CD14-positive monocyte (primary cell): ENCODE results near the gene TSPAN18. TPM values are rescaled to one million over a fixed set of nuclear protein-coding genes. Genes with fewer than 3 reads are reported as not detected.
A peak's percentile ranks its signal among the peaks of the same experiment; 100 is the strongest.

Experiments used
- DNase-seq, 3 donors: peaks; one replicate each; pipeline ENCODE4 v3.0.0-alpha.2; 2011 to 2022
- H2AFZ ChIP-seq: 2 replicates; pipeline ENCODE4 v1.6.0; 2012; ENCODE audit warnings: mild to moderate bottlenecking, low read depth, low read length, inconsistent platforms; ENCODE audit not compliant: insufficient read depth, poor library complexity, severe bottlenecking
- H3K27ac ChIP-seq, 2 donors: 1 replicate in 1 of 2; 2 replicates in 1 of 2; pipeline ENCODE4 v1.5.1; 2012 to 2013; ENCODE audit warnings: low read length in 2 of 2, control low read depth in 1 of 2, inconsistent platforms in 1 of 2, low read depth in 1 of 2, mild to moderate bottlenecking in 1 of 2
- H3K27me3 ChIP-seq, 2 donors: one replicate each; pipeline versions ENCODE4 v1.6.0 to v1.6.1; 2011 to 2013; ENCODE audit warnings: low read length in 2 of 2; ENCODE audit not compliant: control insufficient read depth in 2 of 2, insufficient read depth in 2 of 2
- H3K36me3 ChIP-seq, 2 donors: replicated peaks in 1 of 2; 1 replicate in 1 of 2; 2 replicates in 1 of 2; pipeline versions ENCODE4 v1.5.1 to v1.6.1; 2012 to 2013; ENCODE audit warnings: low read length in 2 of 2, control low read depth in 1 of 2, inconsistent platforms in 1 of 2, mild to moderate bottlenecking in 1 of 2; ENCODE audit not compliant: insufficient read depth in 2 of 2, control insufficient read depth in 1 of 2
- H3K4me1 ChIP-seq, 2 donors: 1 replicate in 1 of 2; 2 replicates in 1 of 2; pipeline versions ENCODE4 v1.5.1 to v1.6.1; 2012 to 2013; ENCODE audit warnings: low read length in 2 of 2, control low read depth in 1 of 2, inconsistent platforms in 1 of 2, mild to moderate bottlenecking in 1 of 2, moderate library complexity in 1 of 2; ENCODE audit not compliant: insufficient read depth in 2 of 2, control insufficient read depth in 1 of 2
- H3K4me2 ChIP-seq: replicated peaks from 2 replicates; pipeline ENCODE3; 2012; ENCODE audit warnings: low read length, moderate library complexity, mild to moderate bottlenecking; ENCODE audit not compliant: poor library complexity, severe bottlenecking; ENCODE audit errors: extremely low read depth
- H3K4me3 ChIP-seq, 3 experiments: fragments of 200-600 bp in 1 of 3; sonication (generic) in 1 of 3; replicated peaks in 1 of 3; 1 replicate in 2 of 3; 2 replicates in 1 of 3; pipeline ENCODE4 v1.5.1; 2011 to 2013; ENCODE audit warnings: low read length in 3 of 3, mild to moderate bottlenecking in 3 of 3, control low read depth in 2 of 3, low read depth in 2 of 3, inconsistent platforms in 1 of 3, moderate library complexity in 1 of 3
- H3K79me2 ChIP-seq: 2 replicates; pipeline ENCODE4 v1.6.0; 2012; ENCODE audit warnings: mild to moderate bottlenecking, control low read depth, inconsistent platforms, low read length, moderate library complexity; ENCODE audit not compliant: insufficient read depth
- H3K9ac ChIP-seq: 2 replicates; pipeline ENCODE4 v1.6.0; 2017; ENCODE audit warnings: low read length, mild to moderate bottlenecking; ENCODE audit not compliant: insufficient read depth, poor library complexity, severe bottlenecking
- H3K9me3 ChIP-seq, 2 donors: replicated peaks in 1 of 2; 1 replicate in 1 of 2; 2 replicates in 1 of 2; pipeline versions ENCODE4 v1.5.1 to v1.6.1; 2012 to 2013; ENCODE audit warnings: low read length in 2 of 2, control low read depth in 1 of 2; ENCODE audit not compliant: control insufficient read depth in 1 of 2, insufficient read depth in 1 of 2
- H4K20me1 ChIP-seq: 2 replicates; pipeline ENCODE4 v1.6.0; 2012; ENCODE audit warnings: mild to moderate bottlenecking, low read length, control low read depth, moderate library complexity; ENCODE audit not compliant: insufficient read depth
- H3K27ac Mint-ChIP-seq, 7 donors: one replicate each; pipeline ENCODE4 v1.8.0; 2020; ENCODE audit warnings: mild to moderate bottlenecking in 7 of 7, mixed read lengths in 7 of 7, moderate library complexity in 6 of 7, inconsistent platforms in 2 of 7
- H3K27me3 Mint-ChIP-seq, 3 donors: one replicate each; pipeline ENCODE4 v1.8.0; 2021 to 2022; ENCODE audit warnings: low read depth in 3 of 3, mild to moderate bottlenecking in 3 of 3, mixed read lengths in 3 of 3, moderate library complexity in 3 of 3, inconsistent platforms in 1 of 3
- H3K36me3 Mint-ChIP-seq, 2 donors: one replicate each; pipeline ENCODE4 v1.8.0; 2020; ENCODE audit warnings: mixed read lengths in 2 of 2, inconsistent platforms in 1 of 2, mild to moderate bottlenecking in 1 of 2
- H3K4me1 Mint-ChIP-seq: one replicate; pipeline ENCODE4 v1.8.0; 2020; ENCODE audit warnings: mild to moderate bottlenecking, mixed read lengths
- H3K4me3 Mint-ChIP-seq, 2 donors: one replicate each; pipeline ENCODE4 v1.8.0; 2020; ENCODE audit warnings: mild to moderate bottlenecking in 2 of 2, mixed read lengths in 2 of 2, moderate library complexity in 1 of 2
- H3K9me3 Mint-ChIP-seq, 7 donors: one replicate each; pipeline ENCODE4 v1.8.0; 2020 to 2022; ENCODE audit warnings: mixed read lengths in 7 of 7, mild to moderate bottlenecking in 6 of 7, moderate library complexity in 6 of 7, inconsistent platforms in 2 of 7
- CTCF ChIP-seq: fragments of 200-600 bp; IDR thresholded peaks from one replicate; pipeline ENCODE4 v1.8.0; 2022; ENCODE audit warnings: antibody characterized with exemption, mild to moderate bottlenecking
- WGBS: methylation state at CpG from one replicate; pipeline ENCODE4 v1.1.5; 2013; ENCODE audit warnings: missing lambda C conversion rate; ENCODE audit not compliant: insufficient coverage; 5-methylcytosine and 5-hydroxymethylcytosine counted together
- intact Hi-C, 2 donors: fragments of 100-400 bp; cut with micrococcal nuclease; formaldehyde crosslinking; loops; one replicate each; pipeline versions ENCODE4 v1.15.0 to v1.15.1; 2023
- polyA plus RNA-seq, 3 donors: library from polyadenylated mRNA; depleted of rRNA in 1 of 3; unstranded in 2 of 3; stranded (reverse) in 1 of 3; fragments of 300-500 nt in 2 of 3; fragments of >200 nt in 1 of 3; fragmentation: Illumina TruSeq in 2 of 3; gene quantifications; 1 replicate in 2 of 3; 2 replicates in 1 of 3; pipeline ENCODE4 v1.2.3, GENCODE V29; 2012 to 2021

Gene TSPAN18
- polyA plus RNA-seq, 3 donors, result not detected

GRCh38 chr11:44868455-44869421 lies 142.0 kb downstream of the TSPAN18 start:
- H3K27ac ChIP-seq, result no peak overlapping the region
- no peak overlapping the region for H3K4me3 ChIP-seq
- no peak overlapping the region for H3K4me3 Mint-ChIP-seq
- H3K27me3 ChIP-seq, result peaks cover 0 to 9% of the 10 kb centered on the region in 2 donors
- peaks cover 0 to 5% of the 10 kb centered on the region in 2 donors for H3K36me3 Mint-ChIP-seq
- peaks cover 0 to 7% of the 10 kb centered on the region in 2 donors for H3K9me3 ChIP-seq
- H2AFZ ChIP-seq, result no peak overlapping the region
- peaks cover 13% of the 10 kb centered on the region for H3K4me1 Mint-ChIP-seq
- H3K36me3 ChIP-seq, result no peaks in the 10 kb centered on the region
- H3K9ac ChIP-seq, result no peak overlapping the region
- 94% methylated on average over 10 of the region's 14 CpGs for WGBS
- H3K9me3 Mint-ChIP-seq, result peaks cover 2 to 13% (median 12%) of the 10 kb centered on the region in 7 donors
- intact Hi-C loops, result no loop called here
- H4K20me1 ChIP-seq, result no peaks in the 10 kb centered on the region
- H3K4me2 ChIP-seq, result no peak overlapping the region
- DNase-seq, result no peak
- no peak for TF ChIP-seq CTCF
- no peaks in the 10 kb centered on the region for H3K79me2 ChIP-seq
- H3K27me3 Mint-ChIP-seq, result peaks cover 17 to 39% (median 32%) of the 10 kb centered on the region in 3 donors
- peak overlapping the region in 1 of 7 donors; percentile 58 for H3K27ac Mint-ChIP-seq
- peaks cover 8 to 11% of the 10 kb centered on the region in 2 donors for H3K4me1 ChIP-seq

- no peak overlapping the region for H3K4me3 Mint-ChIP-seq
- H3K27me3 Mint-ChIP-seq, result peaks cover 12 to 32% (median 30%) of the 10 kb centered on the region in 3 donors
- peaks cover 0 to 2% of the 10 kb centered on the region in 2 donors for H3K27me3 ChIP-seq
- no peaks in the 10 kb centered on the region for H3K79me2 ChIP-seq
- no peak overlapping the region for H3K4me2 ChIP-seq
- 83% methylated on average over 1 of the region's 3 CpGs for WGBS
- no peak overlapping the region for H3K27ac Mint-ChIP-seq
- no peak overlapping the region for H3K9ac ChIP-seq
- no peak overlapping the region for H3K27ac ChIP-seq
- H3K9me3 ChIP-seq, result peaks cover 0 to 7% of the 10 kb centered on the region in 2 donors
- H2AFZ ChIP-seq, result no peak overlapping the region
- no peak for DNase-seq
- H3K36me3 Mint-ChIP-seq, result peaks cover 0 to 5% of the 10 kb centered on the region in 2 donors
- no peak for TF ChIP-seq CTCF
- peaks cover 13% of the 10 kb centered on the region for H3K4me1 Mint-ChIP-seq
- H3K4me1 ChIP-seq, result peaks cover 8 to 11% of the 10 kb centered on the region in 2 donors
- H3K9me3 Mint-ChIP-seq, result peaks cover 2 to 13% (median 12%) of the 10 kb centered on the region in 7 donors
- no peaks in the 10 kb centered on the region for H3K36me3 ChIP-seq
- intact Hi-C loops, result no loop called here
- H3K4me3 ChIP-seq, result no peak overlapping the region
- H4K20me1 ChIP-seq, result no peaks in the 10 kb centered on the region
These were observed 143.4 kb downstream of the TSPAN18 start for GRCh38 chr11:44870181-44870580.
